Adrenal gland (tissue), 12 donors: ENCODE measurements around the gene CENPT. TPM values are rescaled to one million over a fixed set of nuclear protein-coding genes. Genes with fewer than 3 reads are reported as not detected.
A peak's percentile ranks its signal among the peaks of the same experiment; 100 is the strongest.

Source experiments
- DNase-seq, 7 donors: peaks; one replicate each; pipeline ENCODE4 v3.0.0-alpha.2; 2019 to 2020
- H3K27ac ChIP-seq, 5 donors: fragments of 200-600 bp; sonication (generic) in 4 of 5; 1 replicate in 3 of 5; 2 replicates in 2 of 5; pipeline versions ENCODE4 v1.5.1 to v1.8.0; 2016 to 2020; ENCODE audit warnings: mild to moderate bottlenecking in 1 of 5
- H3K27me3 ChIP-seq: fragments of 200-600 bp; 2 replicates; pipeline ENCODE4 v1.8.0; 2021
- H3K36me3 ChIP-seq, 2 donors: fragments of 200-600 bp; replicated peaks in 1 of 2; 1 replicate in 1 of 2; 2 replicates in 1 of 2; pipeline versions ENCODE4 v1.5.1 to v1.8.0; 2018 to 2022
- H3K4me1 ChIP-seq, 2 donors: fragments of 200-600 bp; replicated peaks in 1 of 2; 1 replicate in 1 of 2; 2 replicates in 1 of 2; pipeline versions ENCODE4 v1.5.1 to v1.8.0; 2018 to 2021
- H3K4me3 ChIP-seq, 4 donors: fragments of 200-600 bp; sonication (generic) in 3 of 4; one replicate each; pipeline ENCODE4 v1.5.1; 2016 to 2018
- H3K9me3 ChIP-seq, 3 donors: fragments of 200-600 bp; sonication (generic) in 1 of 3; replicated peaks in 1 of 3; 1 replicate in 2 of 3; 2 replicates in 1 of 3; pipeline versions ENCODE4 v1.5.1 to v1.8.0; 2016 to 2021
- CTCF ChIP-seq, 6 experiments: fragments of 450-650 bp in 4 of 6; fragments of 200-600 bp in 2 of 6; sonication (generic) in 1 of 6; IDR thresholded peaks; 1 replicate in 5 of 6; 2 replicates in 1 of 6; pipeline versions ENCODE4 v1.5.1 to v1.8.0; 2016 to 2021; ENCODE audit warnings: antibody characterized with exemption in 6 of 6, mild to moderate bottlenecking in 2 of 6, moderate library complexity in 1 of 6
- POLR2A ChIP-seq, 2 donors: fragments of 450-650 bp; IDR thresholded peaks; one replicate each; pipeline ENCODE4 v1.6.1; 2017; ENCODE audit warnings: antibody characterized with exemption in 2 of 2, mild to moderate bottlenecking in 2 of 2, moderate library complexity in 1 of 2
- WGBS, 4 donors: extraction: QIAGEN DNeasy Blood & Tissue Kit in 2 of 4; methylation state at CpG; one replicate each; pipeline versions ENCODE4 v1.1.5 to v1.1.7; 2013 to 2017; 5-methylcytosine and 5-hydroxymethylcytosine counted together
- intact Hi-C, 2 donors: fragments of 100-400 bp; cut with DNase I; formaldehyde crosslinking; loops; one replicate each; pipeline versions ENCODE4 v1.14.1 to v1.15.0; 2022 to 2023
- polyA plus RNA-seq, 3 donors: library from polyadenylated mRNA; stranded (reverse); fragments of 200-250 nt in 2 of 3; fragments of 350-450 nt in 1 of 3; fragmentation: Illumina TruSeq in 1 of 3; extraction: RNeasy Lipid Tissue Mini Kit (QIAGEN cat#74804) in 1 of 3; gene quantifications; one replicate each; pipeline ENCODE4 v1.2.3, GENCODE V29; 2013 to 2014
- total RNA-seq, 9 donors: library from RNA; depleted of rRNA in 4 of 9; stranded (reverse); fragments of >200 nt in 4 of 9; fragments of 120-200 nt in 1 of 9; fragmentation: NEBNext Ultra II Directional in 1 of 9; extraction: Animal tissue kit (Norgen Biotek cat#: 25700) in 1 of 9; gene quantifications; one replicate each; pipeline versions ENCODE4 v1.1.0 to v1.2.4, GENCODE V29; 2013 to 2023
- donor health status: healthy with polysubstance abuse.
- donor health status: Bipolar disorder and iron deficiency.
- donor health status: DM: yes; HTN: yes; CAD: no.
- donor health status: DM: no; HTN: no; CAD: no.
- donor health status: DM: no; HTN: no; CAD: no.
- donor health status: DM: yes; HTN: yes; CAD: no.

Gene CENPT
- total and polyA plus RNA-seq, 12 donors = 15.8 to 250 (median 38.8) TPM

GRCh38 chr16:67880584-67880983, 33.1 kb upstream of the CENPT start:
- DNase-seq = no peak
- intact Hi-C loops = loop anchor here (5.0 kb wide), 1 partner anchor 47 kb away; no protein-coding TSS in a partner anchor
- peaks cover 11 to 32% of the 10 kb centered on the region in 2 donors for H3K4me1 ChIP-seq
- no peak overlapping the region for H3K4me3 ChIP-seq
- no peaks in the 10 kb centered on the region for H3K27me3 ChIP-seq
- no peaks in the 10 kb centered on the region for H3K9me3 ChIP-seq
- peaks cover 0 to 86% of the 10 kb centered on the region in 2 donors for H3K36me3 ChIP-seq
- H3K27ac ChIP-seq = peak overlapping the region in 3 of 5 donors; percentile 19 to 98 (median 87)
- TF ChIP-seq POLR2A (IDR thresholded peaks at IDR 0.05) (no peak), CTCF (IDR thresholded peaks at IDR 0.05) (no peak)
- WGBS, 4 donors = 64 to 84% (median 75%) methylated on average over 6 to 13 of the region's 13 CpGs

GRCh38 chr16:67879936-67880335, 32.4 kb upstream of the CENPT start:
- H3K9me3 ChIP-seq = no peaks in the 10 kb centered on the region
- no peaks in the 10 kb centered on the region for H3K27me3 ChIP-seq
- H3K4me1 ChIP-seq = peaks cover 11 to 34% of the 10 kb centered on the region in 2 donors
- TF ChIP-seq POLR2A (IDR thresholded peaks at IDR 0.05) (no peak), CTCF (IDR thresholded peaks at IDR 0.05) (no peak)
- no peak overlapping the region for H3K4me3 ChIP-seq
- intact Hi-C loops = loop anchor here (5.0 kb wide), 1 partner anchor 47 kb away; no protein-coding TSS in a partner anchor
- H3K27ac ChIP-seq = peak overlapping the region in 2 of 5 donors; percentile 87 to 98
- DNase-seq = peak in 3 of 7 donors; percentile 40 to 58 (median 49)
- 56 to 69% (median 64%) methylated on average over 1 to 5 of the region's 5 CpGs for WGBS, 4 donors
- peaks cover 0 to 83% of the 10 kb centered on the region in 2 donors for H3K36me3 ChIP-seq

- intact Hi-C loops = no loop called here
- TF ChIP-seq CTCF (IDR thresholded peaks at IDR 0.05) = no peak
- TF ChIP-seq POLR2A (IDR thresholded peaks at IDR 0.05) = no peak
- Histone ChIP-seq H3K36me3 (peaks cover 0 to 83% of the 10 kb centered on the region in 2 donors), H3K9me3 (no peaks in the 10 kb centered on the region), H3K27ac (peak overlapping the region in 1 of 5 donors; percentile 98), H3K4me1 (peaks cover 11 to 34% of the 10 kb centered on the region in 2 donors), H3K27me3 (no peaks in the 10 kb centered on the region), H3K4me3 (no peak overlapping the region)
- no peak for DNase-seq
- 88 to 92% (median 90%) methylated on average over 10 to 12 of the region's 12 CpGs for WGBS, 4 donors
Measured at GRCh38 chr16:67879462-67879861, 32.0 kb upstream of the CENPT start.

- H3K36me3 ChIP-seq = peaks cover 0 to 77% of the 10 kb centered on the region in 2 donors
- no peak overlapping the region for H3K4me3 ChIP-seq
- H3K27me3 ChIP-seq = no peaks in the 10 kb centered on the region
- H3K4me1 ChIP-seq = peaks cover 12 to 34% of the 10 kb centered on the region in 2 donors
- TF ChIP-seq CTCF (IDR thresholded peaks at IDR 0.05) = no peak
- TF ChIP-seq POLR2A (IDR thresholded peaks at IDR 0.05) = no peak
- DNase-seq = no peak
- no peaks in the 10 kb centered on the region for H3K9me3 ChIP-seq
- 92 to 95% (median 93%) methylated on average over 5 to 9 of the region's 9 CpGs for WGBS, 4 donors
- H3K27ac ChIP-seq = no peak overlapping the region
- intact Hi-C loops = no loop called here
Measured at GRCh38 chr16:67878846-67879245, 31.4 kb upstream of the CENPT start.
